Neural cell (in vitro differentiated cells): Measurements from ENCODE around the gene PC.

Source experiments
- EZH2 ChIP-seq: fragments of 200-600, 300-800 bp; shearing (Covaris generic), sonication (generic); IDR thresholded peaks from 2 replicates; pipeline ENCODE4 v1.6.1; 2014; ENCODE audit warnings: antibody characterized with exemption, low read length, borderline replicate concordance, mild to moderate bottlenecking; ENCODE audit not compliant: insufficient read depth, poor library complexity, severe bottlenecking
- POLR2AphosphoS5 ChIP-seq: IDR thresholded peaks from 2 replicates; pipeline ENCODE4 v1.6.1; 2012
- RAD21 ChIP-seq: fragments of 450-650 bp; conservative IDR thresholded peaks from 2 replicates; pipeline ENCODE4 v1.6.1; 2014; ENCODE audit warnings: antibody characterized with exemption, mild to moderate bottlenecking, moderate library complexity
- TF ChIP-seq, protein P1 (sequence below): fragments of 450-650 bp; IDR thresholded peaks from 2 replicates; pipeline ENCODE4 v1.5.1; 2014; ENCODE audit warnings: antibody characterized with exemption, mild to moderate bottlenecking, moderate library complexity; ENCODE audit not compliant: poor library complexity, severe bottlenecking

DNA sequence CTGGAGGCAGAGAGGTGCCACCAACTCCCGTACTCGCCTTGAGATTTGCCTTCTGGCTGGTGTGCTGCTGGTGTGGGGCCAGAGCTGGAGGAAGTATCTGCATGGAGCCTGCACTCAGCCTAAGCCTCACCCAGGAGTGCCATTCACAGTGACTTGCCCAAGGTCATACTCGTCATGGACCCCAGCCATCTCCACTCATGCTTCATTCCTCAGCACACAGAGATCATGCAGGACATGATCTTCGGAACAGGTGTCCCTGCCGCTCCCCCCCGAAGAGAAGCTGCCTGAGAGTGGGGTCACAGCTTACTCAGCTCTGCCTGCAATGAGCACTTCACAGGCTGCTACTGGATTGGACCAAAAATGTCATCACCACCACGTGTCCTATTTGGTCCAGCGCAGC, 49.0 kb downstream of the PC start:
- TF ChIP-seq, protein P1, sequence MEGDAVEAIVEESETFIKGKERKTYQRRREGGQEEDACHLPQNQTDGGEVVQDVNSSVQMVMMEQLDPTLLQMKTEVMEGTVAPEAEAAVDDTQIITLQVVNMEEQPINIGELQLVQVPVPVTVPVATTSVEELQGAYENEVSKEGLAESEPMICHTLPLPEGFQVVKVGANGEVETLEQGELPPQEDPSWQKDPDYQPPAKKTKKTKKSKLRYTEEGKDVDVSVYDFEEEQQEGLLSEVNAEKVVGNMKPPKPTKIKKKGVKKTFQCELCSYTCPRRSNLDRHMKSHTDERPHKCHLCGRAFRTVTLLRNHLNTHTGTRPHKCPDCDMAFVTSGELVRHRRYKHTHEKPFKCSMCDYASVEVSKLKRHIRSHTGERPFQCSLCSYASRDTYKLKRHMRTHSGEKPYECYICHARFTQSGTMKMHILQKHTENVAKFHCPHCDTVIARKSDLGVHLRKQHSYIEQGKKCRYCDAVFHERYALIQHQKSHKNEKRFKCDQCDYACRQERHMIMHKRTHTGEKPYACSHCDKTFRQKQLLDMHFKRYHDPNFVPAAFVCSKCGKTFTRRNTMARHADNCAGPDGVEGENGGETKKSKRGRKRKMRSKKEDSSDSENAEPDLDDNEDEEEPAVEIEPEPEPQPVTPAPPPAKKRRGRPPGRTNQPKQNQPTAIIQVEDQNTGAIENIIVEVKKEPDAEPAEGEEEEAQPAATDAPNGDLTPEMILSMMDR = no peak
- TF ChIP-seq RAD21 (no peak), POLR2AphosphoS5 (no peak), EZH2 (no peak)
